ENCODE results near the gene CCDC91.

The CCDC91 gene

GRCh38 chr12:28235015-28235414, 44.8 kb downstream of the CCDC91 start:
- Histone ChIP-seq H2AFZ (ENCODE audit: low read depth, low read length) (no peak overlapping the region), H3K4me2 (ENCODE audit: low read length) (no peak overlapping the region), H3K9ac (ENCODE audit: low read length) (no peak overlapping the region), H4K20me1 (ENCODE audit: insufficient read depth, low read length) (no peaks in the 10 kb centered on the region), H3K27ac (ENCODE audit: low read length) (no peak overlapping the region), H3K36me3 (replicated peaks; ENCODE audit: low read depth, low read length) (no peaks in the 10 kb centered on the region), H3K9me3 (ENCODE audit: insufficient read depth, low read length) (no peaks in the 10 kb centered on the region), H3K79me2 (ENCODE audit: low read length) (no peaks in the 10 kb centered on the region), H3K4me3 (ENCODE audit: low read length) (no peak overlapping the region), H3K4me1 (ENCODE audit: low read length) (peaks cover 4% of the 10 kb centered on the region; the same call in 1 of the 2 replicates), H3K27me3 (ENCODE audit: low read depth, low read length) (no peaks in the 10 kb centered on the region)
- TF ChIP-seq EZH2phosphoT487 (IDR thresholded peaks at IDR 0.05; ENCODE audit: low read depth) = no peak
- TF ChIP-seq CTCF (IDR thresholded peaks at IDR 0.05; ENCODE audit: low read depth, low read length) = no peak

GRCh38 chr12:28235985-28236384, 45.7 kb downstream of the CCDC91 start:
- no peak for TF ChIP-seq EZH2phosphoT487 (IDR thresholded peaks at IDR 0.05; ENCODE audit: low read depth)
- no peak for TF ChIP-seq CTCF (IDR thresholded peaks at IDR 0.05; ENCODE audit: low read depth, low read length)

GRCh38 chr12:28237423-28237822, 47.2 kb downstream of the CCDC91 start:
- H3K27ac ChIP-seq (ENCODE audit: low read length) = no peak overlapping the region
- 0 out of 2 replicates have a peak, but pooled peaks have one; percentile 8 for TF ChIP-seq CTCF (IDR thresholded peaks at IDR 0.05; ENCODE audit: low read depth, low read length)
- TF ChIP-seq EZH2phosphoT487 (IDR thresholded peaks at IDR 0.05; ENCODE audit: low read depth) = no peak

More at GRCh38 chr12:28235985-28236384, 45.7 kb downstream of the CCDC91 start:
- no peaks in the 10 kb centered on the region for H3K36me3 ChIP-seq (replicated peaks; ENCODE audit: low read depth, low read length)
- H3K27me3 ChIP-seq (ENCODE audit: low read depth, low read length) = no peaks in the 10 kb centered on the region
- H3K9ac ChIP-seq (ENCODE audit: low read length) = no peak overlapping the region
- H3K9me3 ChIP-seq (ENCODE audit: insufficient read depth, low read length) = no peaks in the 10 kb centered on the region
- H3K79me2 ChIP-seq (ENCODE audit: low read length) = no peaks in the 10 kb centered on the region
- no peak overlapping the region for H2AFZ ChIP-seq (ENCODE audit: low read depth, low read length)
- H3K4me3 ChIP-seq (ENCODE audit: low read length) = no peak overlapping the region
- peaks cover 4% of the 10 kb centered on the region; the same call in 1 of the 2 replicates for H3K4me1 ChIP-seq (ENCODE audit: low read length)
- H3K4me2 ChIP-seq (ENCODE audit: low read length) = no peak overlapping the region
- H4K20me1 ChIP-seq (ENCODE audit: insufficient read depth, low read length) = no peaks in the 10 kb centered on the region
- no peak overlapping the region for H3K27ac ChIP-seq (ENCODE audit: low read length)

GRCh38 chr12:28239918-28240317, 49.7 kb downstream of the CCDC91 start:
- no peak for TF ChIP-seq EZH2phosphoT487 (IDR thresholded peaks at IDR 0.05; ENCODE audit: low read depth)
- no peak for TF ChIP-seq CTCF (IDR thresholded peaks at IDR 0.05; ENCODE audit: low read depth, low read length)
- Histone ChIP-seq H3K4me3 (ENCODE audit: low read length) (no peak overlapping the region), H2AFZ (ENCODE audit: low read depth, low read length) (no peak overlapping the region), H3K27ac (ENCODE audit: low read length) (no peak overlapping the region), H4K20me1 (ENCODE audit: insufficient read depth, low read length) (no peaks in the 10 kb centered on the region), H3K4me2 (ENCODE audit: low read length) (no peak overlapping the region), H3K9me3 (ENCODE audit: insufficient read depth, low read length) (no peaks in the 10 kb centered on the region), H3K27me3 (ENCODE audit: low read depth, low read length) (no peaks in the 10 kb centered on the region), H3K79me2 (ENCODE audit: low read length) (no peaks in the 10 kb centered on the region), H3K4me1 (ENCODE audit: low read length) (no peaks in the 10 kb centered on the region), H3K36me3 (replicated peaks; ENCODE audit: low read depth, low read length) (no peaks in the 10 kb centered on the region), H3K9ac (ENCODE audit: low read length) (no peak overlapping the region)

More at GRCh38 chr12:28237423-28237822, 47.2 kb downstream of the CCDC91 start:
- H3K9ac ChIP-seq (ENCODE audit: low read length) = no peak overlapping the region
- no peaks in the 10 kb centered on the region for H3K9me3 ChIP-seq (ENCODE audit: insufficient read depth, low read length)
- H2AFZ ChIP-seq (ENCODE audit: low read depth, low read length) = no peak overlapping the region
- no peaks in the 10 kb centered on the region for H3K4me1 ChIP-seq (ENCODE audit: low read length)
- H3K36me3 ChIP-seq (replicated peaks; ENCODE audit: low read depth, low read length) = no peaks in the 10 kb centered on the region
- no peaks in the 10 kb centered on the region for H3K27me3 ChIP-seq (ENCODE audit: low read depth, low read length)
- H3K79me2 ChIP-seq (ENCODE audit: low read length) = no peaks in the 10 kb centered on the region
- no peak overlapping the region for H3K4me2 ChIP-seq (ENCODE audit: low read length)
- no peak overlapping the region for H3K4me3 ChIP-seq (ENCODE audit: low read length)
- no peaks in the 10 kb centered on the region for H4K20me1 ChIP-seq (ENCODE audit: insufficient read depth, low read length)
